ENCODE measurements around the gene RAD54L2.
"Not testable (repeated sequence)": the region's sequence is repeated elsewhere in the genome, so short reads cannot be mapped to it uniquely, and the experiment has no call there.

The RAD54L2 gene

GRCh38 chr3:51544011-51544775 is 5.7 kb downstream of the RAD54L2 start:
- DNase-seq = no peak

DNA sequence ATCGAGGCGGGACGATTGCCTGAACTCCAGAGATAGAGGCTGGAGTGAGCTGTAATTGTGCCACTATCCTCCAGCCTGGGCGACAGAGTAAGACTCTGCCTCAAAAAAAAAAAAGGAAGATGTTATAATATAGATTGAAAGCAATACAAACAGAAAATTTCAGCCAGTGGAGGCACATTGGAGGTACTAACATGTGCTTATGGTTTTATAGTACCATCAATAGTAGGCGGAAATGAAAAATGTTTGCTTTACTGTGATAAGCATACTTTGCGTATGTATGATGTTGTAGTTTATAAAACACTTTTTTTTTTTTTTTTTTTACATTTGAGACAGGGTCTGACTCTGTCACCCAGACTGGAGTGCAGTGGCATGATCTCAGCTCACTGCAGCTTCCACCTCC is 8.8 kb downstream of the RAD54L2 start:
- DNase-seq = no peak

- no peak for DNase-seq
Measured at GRCh38 chr3:51549311-51549710, 10.8 kb downstream of the RAD54L2 start.

GRCh38 chr3:51550080-51550819 is 11.7 kb downstream of the RAD54L2 start:
- no peak for DNase-seq

GRCh38 chr3:51557993-51558392 is 19.5 kb downstream of the RAD54L2 start:
- DNase-seq = no peak

GRCh38 chr3:51559411-51559888 is 20.9 kb downstream of the RAD54L2 start:
- DNase-seq = no peak

GRCh38 chr3:51559961-51560360 is 21.4 kb downstream of the RAD54L2 start:
- no peak for DNase-seq

DNA sequence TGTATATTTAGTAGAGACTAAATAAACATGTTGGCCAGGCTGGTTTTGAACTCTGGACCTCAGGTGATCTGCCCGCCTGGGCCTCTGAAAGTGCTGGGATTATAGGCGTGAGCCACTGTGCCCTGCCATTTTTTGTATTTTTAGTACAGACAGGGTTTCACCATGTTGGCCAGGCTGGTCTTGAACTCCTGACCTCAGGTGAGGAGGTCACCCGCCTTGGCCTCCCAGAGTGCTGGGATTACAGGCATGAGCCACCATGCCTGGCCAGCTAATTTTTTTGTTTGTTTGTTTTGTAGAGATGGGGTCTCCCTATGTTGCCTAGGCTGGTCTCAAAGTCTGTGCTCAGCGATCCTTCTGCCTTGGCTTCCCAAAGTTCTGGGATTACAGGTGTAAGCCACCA is 23.9 kb downstream of the RAD54L2 start:
- not testable (repeated sequence) for DNase-seq

- DNase-seq = no peak
Measured at GRCh38 chr3:51568036-51568435, 29.5 kb downstream of the RAD54L2 start.

GRCh38 chr3:51568996-51569395 is 30.5 kb downstream of the RAD54L2 start:
- no peak for DNase-seq

DNA sequence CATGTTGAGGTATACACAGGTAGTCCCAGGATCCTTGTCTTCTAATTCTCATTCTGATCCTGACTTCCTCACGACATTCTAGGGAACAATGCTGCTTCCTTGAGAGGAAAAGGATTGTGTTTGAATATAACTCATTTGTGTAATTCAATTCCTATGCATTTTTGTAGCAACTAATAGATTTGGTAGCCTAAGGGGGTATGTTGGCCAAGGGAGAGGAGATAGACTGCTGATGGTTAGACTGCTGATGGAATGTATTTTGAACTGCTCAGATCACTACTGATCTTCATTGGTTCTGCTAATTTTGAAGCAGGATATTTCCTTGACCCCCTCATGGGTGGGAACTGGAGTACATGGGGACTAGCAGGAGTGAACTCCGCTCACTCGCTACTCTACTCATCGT is 39.7 kb downstream of the RAD54L2 start:
- DNase-seq = no peak

DNA sequence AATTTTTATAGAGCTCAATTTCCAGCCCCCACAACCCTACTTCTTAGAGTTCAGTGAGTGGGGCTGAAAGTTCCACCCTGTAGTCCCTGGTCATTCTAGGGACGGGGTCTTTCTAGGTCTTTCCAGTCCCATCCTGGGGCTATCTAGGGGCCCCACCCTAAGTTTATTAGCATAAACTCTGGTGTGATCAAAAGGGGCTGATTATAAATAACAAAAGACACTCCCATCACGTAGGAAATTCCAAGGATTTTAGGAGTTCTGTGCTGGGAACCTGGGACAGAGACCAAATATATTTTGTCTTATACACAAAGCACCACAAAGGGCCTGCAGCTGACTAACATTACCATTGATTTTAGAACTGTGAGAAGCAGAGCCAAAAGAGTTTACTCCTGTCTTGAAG is 41.9 kb downstream of the RAD54L2 start:
- no peak for DNase-seq

GRCh38 chr3:51581524-51581923 is 43.0 kb downstream of the RAD54L2 start:
- DNase-seq = no peak

- DNase-seq = no peak
Measured at GRCh38 chr3:51585197-51585596, 46.7 kb downstream of the RAD54L2 start.

DNA sequence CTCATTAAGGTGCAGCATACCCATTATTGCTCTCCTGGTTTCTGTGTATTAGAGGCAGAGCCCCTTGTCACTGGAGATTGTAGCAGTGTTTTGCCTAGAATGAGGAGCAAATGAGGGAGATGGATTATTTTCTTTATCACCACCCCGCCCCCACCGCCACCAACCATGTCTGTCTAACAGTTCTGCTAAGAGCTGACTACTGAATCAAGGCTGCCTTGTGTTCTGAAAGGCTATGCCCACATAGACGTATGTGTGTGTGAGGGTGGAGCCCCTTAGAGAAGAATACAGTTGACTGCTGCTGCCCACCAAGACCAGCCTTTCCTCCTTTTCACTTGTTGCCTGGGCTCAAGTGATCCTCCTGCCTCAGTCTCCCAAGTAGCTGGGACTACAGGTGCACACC is 47.4 kb downstream of the RAD54L2 start:
- no peak for DNase-seq

Measured in KG1 (cell line).